Type B pancreatic cell (in vitro differentiated cells): ENCODE measurements around the gene AUP1. TPM values are rescaled to one million over a fixed set of nuclear protein-coding genes. Genes with fewer than 3 reads are reported as not detected.

Source experiments
- DNase-seq: peaks from one replicate; pipeline ENCODE4 v3.0.0; 2021; ENCODE audit warnings: mixed read lengths; ENCODE audit not compliant: unreplicated experiment; ENCODE audit errors: extremely low spot score
- H3K27ac Mint-ChIP-seq: 2 replicates; pipeline ENCODE4 v1.8.0; 2021; ENCODE audit warnings: mild to moderate bottlenecking, mixed read lengths
- H3K27me3 Mint-ChIP-seq: 2 replicates; pipeline ENCODE4 v1.8.0; 2021; ENCODE audit warnings: mixed read lengths
- H3K36me3 Mint-ChIP-seq: 2 replicates; pipeline ENCODE4 v1.8.0; 2021; ENCODE audit warnings: mixed read lengths
- H3K4me1 Mint-ChIP-seq: one replicate; pipeline ENCODE4 v1.8.0; 2021; ENCODE audit warnings: mixed read lengths; ENCODE audit not compliant: unreplicated experiment
- H3K4me3 Mint-ChIP-seq: 2 replicates; pipeline ENCODE4 v1.8.0; 2021; ENCODE audit warnings: mild to moderate bottlenecking, mixed read lengths
- H3K9me3 Mint-ChIP-seq: 2 replicates; pipeline ENCODE4 v1.8.0; 2021; ENCODE audit warnings: mixed read lengths
- CTCF ChIP-seq: fragments of 200-600 bp; sonication (generic); conservative IDR thresholded peaks from 2 replicates; pipeline ENCODE4 v1.5.0; 2021; ENCODE audit warnings: antibody characterized with exemption, mild to moderate bottlenecking
- long read RNA-seq: library from polyadenylated mRNA; unstranded; transcript quantifications from one replicate; pipeline ENCODE4 v2.0.0, GENCODE V29; 2020
- total RNA-seq: library from RNA; stranded (reverse); gene quantifications from 2 replicates; pipeline ENCODE4 v1.2.1, GENCODE V29; 2021; ENCODE audit warnings: low replicate concordance

AUP1 gene
- 111 and 122 TPM in 2 replicates for total RNA-seq
- long read RNA-seq, transcript AUP1-202 (12 exons, 1,581 nt): minor isoform, 8 of 172 reads
- long read RNA-seq, transcript AUP1-204 (11 exons, 1,645 nt): minor isoform, 5 of 172 reads
- long read RNA-seq, transcript AUP1-201 (12 exons, 1,695 nt): major isoform, 121 of 172 reads
- long read RNA-seq, partial matches to known transcripts: 13 of 172 reads
- long read RNA-seq, other reads (novel, unspliced or antisense): 23 of 172 reads

GRCh38 chr2:74529357-74530238, at the start of gene AUP1, which contains the start of gene HTRA2:
Gene AUP1, minus strand, starts transcription at chr2:74529706. Its CDS starts 77 bp downstream, at chr2:74529629.
Gene HTRA2, plus strand, starts transcription at chr2:74529933. Its CDS starts 74 bp downstream, at chr2:74530007.
- TF ChIP-seq CTCF: no peak
- no peaks in the 10 kb centered on the region for H3K27me3 Mint-ChIP-seq
- H3K36me3 Mint-ChIP-seq: peaks cover 17% of the 10 kb centered on the region
- DNase-seq: peak; percentile 98
- H3K27ac Mint-ChIP-seq: peak within 1 kb of the TSS; percentile 89
- peaks cover 29% of the 10 kb centered on the region for H3K4me1 Mint-ChIP-seq
- peak within 1 kb of the TSS; percentile 98 for H3K4me3 Mint-ChIP-seq
- H3K9me3 Mint-ChIP-seq: no peaks in the 10 kb centered on the region

- no peak for DNase-seq
- no peaks in the 10 kb centered on the region for H3K36me3 Mint-ChIP-seq
- H3K27ac Mint-ChIP-seq: no peak overlapping the region
- no peaks in the 10 kb centered on the region for H3K9me3 Mint-ChIP-seq
- peaks cover 16% of the 10 kb centered on the region for H3K4me1 Mint-ChIP-seq
- peaks cover 5% of the 10 kb centered on the region for H3K27me3 Mint-ChIP-seq
- no peak for TF ChIP-seq CTCF
- no peak overlapping the region for H3K4me3 Mint-ChIP-seq
Observed at GRCh38 chr2:74578408-74578807, 48.9 kb upstream of the AUP1 start.

- no peak for TF ChIP-seq CTCF
- no peak overlapping the region for H3K27ac Mint-ChIP-seq
- no peak for DNase-seq
- peaks cover 16% of the 10 kb centered on the region for H3K4me1 Mint-ChIP-seq
- peaks cover 5% of the 10 kb centered on the region for H3K27me3 Mint-ChIP-seq
- no peaks in the 10 kb centered on the region for H3K9me3 Mint-ChIP-seq
- no peaks in the 10 kb centered on the region for H3K36me3 Mint-ChIP-seq
- H3K4me3 Mint-ChIP-seq: no peak overlapping the region
Observed at GRCh38 chr2:74577448-74577847, 47.9 kb upstream of the AUP1 start.

GRCh38 chr2:74576863-74577229, 47.3 kb upstream of the AUP1 start:
- no peak for DNase-seq
- Mint-ChIP-seq H3K27me3 (peaks cover 5% of the 10 kb centered on the region), H3K9me3 (no peaks in the 10 kb centered on the region), H3K4me1 (peaks cover 16% of the 10 kb centered on the region), H3K27ac (no peak overlapping the region), H3K36me3 (no peaks in the 10 kb centered on the region), H3K4me3 (no peak overlapping the region)
- no peak for TF ChIP-seq CTCF

- no peak for DNase-seq
- H3K27me3 Mint-ChIP-seq: peaks cover 5% of the 10 kb centered on the region
- peaks cover 16% of the 10 kb centered on the region for H3K4me1 Mint-ChIP-seq
- no peaks in the 10 kb centered on the region for H3K9me3 Mint-ChIP-seq
- no peak overlapping the region for H3K4me3 Mint-ChIP-seq
- TF ChIP-seq CTCF: no peak
- no peak overlapping the region for H3K27ac Mint-ChIP-seq
- no peaks in the 10 kb centered on the region for H3K36me3 Mint-ChIP-seq
Observed at GRCh38 chr2:74576211-74576862, 46.8 kb upstream of the AUP1 start.
